ENCODE results near the gene OR2AG1.
A peak's percentile ranks its signal among the peaks of the same experiment; 100 is the strongest.

Gene OR2AG1

GRCh38 chr11:6782720-6783119 is at the start of gene OR2AG1:
Gene OR2AG1, plus strand, starts transcription at chr11:6783020. Its CDS starts 2,018 bp downstream, at chr11:6785038.
- no peak for TF ChIP-seq CTCF (conservative IDR thresholded peaks at IDR 0.05)
- H3K27ac ChIP-seq, result no peak within 1 kb of the TSS

- no peak overlapping the region for H3K27ac ChIP-seq
- TF ChIP-seq CTCF (conservative IDR thresholded peaks at IDR 0.05), result no peak
These were observed 49.2 kb upstream of the OR2AG1 start for GRCh38 chr11:6733326-6734275.

GRCh38 chr11:6734616-6735015 is 48.2 kb upstream of the OR2AG1 start:
- H3K27ac ChIP-seq, result no peak overlapping the region
- no peak for TF ChIP-seq CTCF (conservative IDR thresholded peaks at IDR 0.05)

GRCh38 chr11:6735306-6735705 is 47.5 kb upstream of the OR2AG1 start:
- no peak for TF ChIP-seq CTCF (conservative IDR thresholded peaks at IDR 0.05)

GRCh38 chr11:6736495-6737121 is 46.2 kb upstream of the OR2AG1 start:
- TF ChIP-seq CTCF (conservative IDR thresholded peaks at IDR 0.05), result no peak
- no peak overlapping the region for H3K27ac ChIP-seq

More at GRCh38 chr11:6735306-6735705, 47.5 kb upstream of the OR2AG1 start:
- H3K27ac ChIP-seq, result no peak overlapping the region

GRCh38 chr11:6737872-6738466 is 44.9 kb upstream of the OR2AG1 start:
- peak; percentile 82 for TF ChIP-seq CTCF (conservative IDR thresholded peaks at IDR 0.05)
- H3K27ac ChIP-seq, result no peak overlapping the region

GRCh38 chr11:6738590-6738989 is 44.2 kb upstream of the OR2AG1 start:
- no peak for TF ChIP-seq CTCF (conservative IDR thresholded peaks at IDR 0.05)
- no peak overlapping the region for H3K27ac ChIP-seq

Data from VCaP (cell line).